Body of pancreas (tissue), 4 donors: ENCODE data around the gene HSPA1A.
"Not testable (repeated sequence)": the region's sequence is repeated elsewhere in the genome, so short reads cannot be mapped to it uniquely, and the experiment has no call there.

ENCODE experiments used
- POLR2A ChIP-seq, 3 donors: fragments of 450-650 bp; IDR thresholded peaks; one replicate each; pipeline ENCODE4 v1.6.1; 2016; ENCODE audit warnings: antibody characterized with exemption in 3 of 3, mild to moderate bottlenecking in 2 of 3
- TF ChIP-seq, protein P1 (sequence below), 7 experiments: fragments of 450-650 bp in 4 of 7; fragments of 200-600 bp in 3 of 7; sonication (generic) in 3 of 7; IDR thresholded peaks; one replicate each; pipeline ENCODE4 v1.5.1; 2016 to 2019; ENCODE audit warnings: antibody characterized with exemption in 7 of 7

DNA sequence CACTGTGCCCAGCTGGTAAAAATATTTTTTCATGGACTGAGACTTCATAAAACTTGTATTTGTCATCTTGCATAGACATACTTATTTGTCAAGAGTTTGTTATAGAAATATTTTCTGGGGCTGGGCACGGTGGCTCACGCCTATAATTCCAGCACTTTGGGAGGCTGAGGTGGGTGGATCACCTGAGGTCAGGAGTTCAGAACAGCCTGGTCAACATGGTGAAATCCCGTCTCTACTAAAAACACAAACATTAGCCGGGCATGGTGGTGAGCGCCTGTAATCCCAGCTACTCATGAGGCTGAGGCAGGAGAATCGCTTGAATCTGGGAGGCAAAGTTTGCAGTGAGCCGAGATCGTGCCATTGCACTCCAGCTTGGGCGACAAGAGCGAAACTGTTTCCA is 6.7 kb upstream of the HSPA1A start:
- TF ChIP-seq, protein P1, sequence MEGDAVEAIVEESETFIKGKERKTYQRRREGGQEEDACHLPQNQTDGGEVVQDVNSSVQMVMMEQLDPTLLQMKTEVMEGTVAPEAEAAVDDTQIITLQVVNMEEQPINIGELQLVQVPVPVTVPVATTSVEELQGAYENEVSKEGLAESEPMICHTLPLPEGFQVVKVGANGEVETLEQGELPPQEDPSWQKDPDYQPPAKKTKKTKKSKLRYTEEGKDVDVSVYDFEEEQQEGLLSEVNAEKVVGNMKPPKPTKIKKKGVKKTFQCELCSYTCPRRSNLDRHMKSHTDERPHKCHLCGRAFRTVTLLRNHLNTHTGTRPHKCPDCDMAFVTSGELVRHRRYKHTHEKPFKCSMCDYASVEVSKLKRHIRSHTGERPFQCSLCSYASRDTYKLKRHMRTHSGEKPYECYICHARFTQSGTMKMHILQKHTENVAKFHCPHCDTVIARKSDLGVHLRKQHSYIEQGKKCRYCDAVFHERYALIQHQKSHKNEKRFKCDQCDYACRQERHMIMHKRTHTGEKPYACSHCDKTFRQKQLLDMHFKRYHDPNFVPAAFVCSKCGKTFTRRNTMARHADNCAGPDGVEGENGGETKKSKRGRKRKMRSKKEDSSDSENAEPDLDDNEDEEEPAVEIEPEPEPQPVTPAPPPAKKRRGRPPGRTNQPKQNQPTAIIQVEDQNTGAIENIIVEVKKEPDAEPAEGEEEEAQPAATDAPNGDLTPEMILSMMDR (IDR thresholded peaks at IDR 0.05), result not testable (repeated sequence)
- TF ChIP-seq POLR2A (IDR thresholded peaks at IDR 0.05), result not testable (repeated sequence)
